ENCODE data around the gene TSEN2.

GRCh38 chr3:12477256-12477655 is 7.0 kb upstream of the TSEN2 start:
- no peak for TF ChIP-seq RAD21 (IDR thresholded peaks at IDR 0.05; ENCODE audit: low read depth)
- TF ChIP-seq CTCF (IDR thresholded peaks at IDR 0.05 in 2 of 3, conservative IDR thresholded peaks at IDR 0.05 in 1 of 3; ENCODE audit: borderline replicate concordance in 1 of 3, insufficient read depth in 1 of 3, low read depth in 2 of 3, low read length in 2 of 3) = no peak
- TF ChIP-seq JUND (IDR thresholded peaks at IDR 0.05) = no peak
- no peak for TF ChIP-seq POLR2AphosphoS5 (IDR thresholded peaks at IDR 0.05; ENCODE audit: low read depth, low read length)
- TF ChIP-seq SIN3A (IDR thresholded peaks at IDR 0.05; ENCODE audit: low read depth) = no peak

All from HCT116 (cell line).